Measurements from ENCODE around the gene GRIN2A.

The GRIN2A gene

DNA sequence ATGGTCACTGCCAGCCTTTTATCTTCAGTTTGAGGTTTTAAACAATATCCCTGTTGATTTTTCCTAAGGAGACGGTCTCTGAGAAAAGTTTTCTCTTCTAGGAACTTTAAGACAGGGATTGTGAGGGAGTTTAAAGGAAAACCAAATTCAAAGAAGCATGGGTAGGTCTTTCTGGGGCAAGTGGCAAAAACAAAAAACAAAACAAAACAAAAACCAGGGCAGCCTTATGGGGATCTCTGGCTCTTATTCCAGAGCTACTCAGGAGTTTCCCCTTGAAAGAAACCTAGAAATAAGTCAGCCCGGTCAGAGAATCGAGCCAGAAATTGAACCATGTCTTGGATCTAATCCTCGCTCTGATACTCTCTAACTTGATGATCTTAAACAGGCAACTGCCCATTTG lies 424.5 kb downstream of the GRIN2A start:
- DNase-seq (ENCODE audit: low read depth), result no peak

DNA sequence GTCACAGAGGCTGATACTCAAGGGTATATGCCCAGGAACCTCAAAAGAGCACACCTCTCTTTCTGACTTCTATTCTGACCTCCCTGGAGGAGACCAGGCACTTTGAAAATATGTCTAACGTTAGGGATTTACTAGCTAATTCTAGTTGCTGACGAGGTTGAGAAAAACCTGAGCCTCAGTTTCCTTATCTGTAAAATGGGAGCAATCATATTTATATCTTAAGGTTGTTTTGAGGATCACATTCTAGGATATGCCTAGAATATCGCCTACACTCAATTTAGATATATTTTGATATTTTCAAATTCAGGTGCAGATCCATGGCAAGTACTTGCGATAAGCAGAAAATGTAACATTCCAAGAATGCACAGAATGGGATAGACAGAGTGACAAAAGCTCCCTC lies 425.8 kb downstream of the GRIN2A start:
- DNase-seq (ENCODE audit: low read depth), result no peak

DNA sequence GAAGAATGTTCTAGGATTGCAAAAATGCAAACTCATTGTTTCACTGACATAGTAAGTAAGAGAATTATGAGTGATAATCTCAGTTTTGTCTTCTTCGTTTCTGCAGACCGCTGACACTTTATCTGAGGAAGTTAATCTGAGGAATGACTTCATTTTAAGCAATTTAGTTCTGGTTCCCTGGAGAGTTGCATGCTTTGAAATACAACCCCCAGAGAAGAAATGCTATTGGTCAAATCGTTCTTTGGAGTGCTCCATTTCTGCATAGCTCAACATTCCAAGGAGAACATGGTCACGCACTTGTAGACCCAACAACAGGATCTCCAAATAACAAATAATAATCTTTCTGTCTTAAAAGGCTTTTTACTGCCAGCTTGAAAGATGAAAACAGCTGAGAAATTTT lies 427.1 kb downstream of the GRIN2A start:
- DNase-seq (ENCODE audit: low read depth), result no peak

DNA sequence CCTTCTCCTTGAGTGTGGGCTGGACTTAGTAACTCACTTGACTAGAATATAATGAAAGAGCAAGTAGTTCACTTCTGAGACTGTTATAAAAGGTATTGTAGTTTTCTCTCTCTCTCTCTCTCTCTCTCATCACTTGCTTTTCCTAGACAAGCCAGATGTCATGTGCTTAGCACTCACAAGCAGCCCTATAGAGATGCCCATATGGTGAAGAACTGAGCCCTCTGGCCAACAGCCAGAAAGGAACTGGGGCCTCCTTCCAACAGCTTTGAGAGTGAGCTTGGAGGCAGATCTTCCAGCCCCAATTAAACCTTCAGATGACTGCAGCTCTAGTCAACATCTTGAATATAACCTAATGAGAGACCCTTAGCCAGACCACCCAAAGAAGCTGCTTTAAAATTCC lies 440.5 kb downstream of the GRIN2A start:
- no peak for DNase-seq (ENCODE audit: low read depth)

DNA sequence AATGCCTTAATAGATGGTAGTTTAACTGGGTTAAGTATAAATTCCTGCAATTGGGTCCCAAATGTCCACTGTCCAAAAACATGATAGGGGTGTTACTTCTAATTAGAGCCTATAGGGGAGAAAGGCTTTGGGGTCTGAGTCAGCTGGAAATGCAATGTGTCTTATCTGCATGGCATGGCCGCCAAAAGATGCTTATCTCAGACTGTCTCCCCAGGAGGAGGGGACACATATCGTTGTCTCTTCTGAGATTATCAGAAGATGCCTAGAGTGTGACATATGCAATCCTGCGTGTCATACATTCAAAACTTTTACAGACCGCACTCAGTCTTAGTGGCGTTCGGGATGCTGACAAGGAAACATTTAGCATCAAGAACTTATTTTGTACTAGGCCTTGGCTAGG lies 442.9 kb downstream of the GRIN2A start:
- no peak for DNase-seq (ENCODE audit: low read depth)

DNA sequence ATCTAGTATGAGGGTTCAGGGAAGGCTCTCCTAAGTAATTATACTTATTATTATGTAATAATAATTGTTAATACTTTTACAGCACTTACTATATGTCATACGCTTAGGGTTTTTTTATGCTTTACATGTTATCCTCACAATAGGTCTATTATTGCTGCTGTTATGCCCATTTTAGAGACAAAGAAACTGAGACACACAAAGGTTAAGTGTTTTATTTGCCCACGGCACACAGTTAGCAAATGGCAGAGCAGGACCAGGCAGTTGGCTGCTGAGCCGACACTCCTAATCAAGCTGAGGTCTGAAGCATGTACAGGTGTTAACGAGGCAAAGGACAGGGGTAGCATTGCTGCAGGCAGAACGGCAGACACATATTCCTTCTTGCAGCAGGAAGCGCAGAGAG lies 443.5 kb downstream of the GRIN2A start:
- no peak for DNase-seq (ENCODE audit: low read depth)

DNA sequence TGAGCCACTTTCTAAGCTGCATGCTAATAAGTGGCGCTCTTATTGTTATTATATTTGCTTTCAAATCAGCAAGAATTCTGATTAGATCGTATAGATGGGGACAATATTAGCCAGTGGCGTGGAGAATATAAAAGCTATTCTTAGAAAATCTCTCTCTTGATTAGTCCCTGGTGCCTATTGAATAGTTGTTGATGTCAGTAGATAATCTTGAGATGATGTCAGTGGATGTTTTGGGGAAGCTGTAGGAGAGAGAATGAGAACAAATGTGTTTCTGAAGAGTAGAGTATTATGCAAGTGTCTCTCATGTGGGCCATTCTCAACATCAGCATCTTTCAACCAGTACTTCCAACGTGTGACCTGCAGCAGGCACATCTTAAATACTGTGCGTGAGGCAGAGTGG lies 445.7 kb downstream of the GRIN2A start:
- DNase-seq (ENCODE audit: low read depth), result no peak

DNA sequence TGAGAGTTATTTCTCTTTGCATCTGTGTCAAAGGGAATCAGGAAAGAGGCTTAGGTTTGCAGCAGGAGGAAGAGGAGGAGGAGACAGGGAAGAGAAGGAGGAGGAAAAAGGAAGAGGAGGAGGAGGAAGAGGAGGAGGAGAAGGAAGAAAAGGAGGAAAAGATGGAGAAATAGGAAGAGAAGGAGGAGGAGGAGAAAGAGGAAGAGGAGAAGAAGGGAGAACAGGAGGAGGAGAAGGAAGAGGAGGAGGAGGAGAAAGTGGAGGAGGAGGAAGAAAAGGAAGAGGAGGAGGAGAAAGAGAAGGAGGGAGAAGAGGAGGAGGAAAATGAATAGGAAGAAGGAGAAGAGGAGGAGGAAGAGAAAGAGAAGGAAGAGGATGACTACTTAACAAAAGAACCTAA lies 459.1 kb downstream of the GRIN2A start:
- DNase-seq (ENCODE audit: low read depth), result no peak

DNA sequence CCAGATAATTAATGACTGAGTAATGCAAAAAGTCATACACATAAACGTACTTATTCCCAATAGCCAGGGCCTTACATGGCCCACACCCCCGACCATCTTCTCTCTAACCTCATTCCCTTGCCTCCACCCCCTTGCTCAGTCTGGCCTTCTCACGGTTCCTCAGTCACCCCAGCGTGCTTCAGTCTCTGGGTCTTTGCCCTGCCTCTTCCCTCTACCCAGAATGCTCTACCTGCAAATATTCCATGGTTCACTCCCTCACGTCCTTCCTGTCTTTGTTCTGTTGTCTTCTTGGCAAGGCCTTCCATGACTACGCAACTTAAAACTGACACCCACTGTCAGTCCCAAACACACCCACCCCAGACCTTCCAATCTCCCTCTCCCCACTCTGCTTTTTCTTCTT lies 468.3 kb downstream of the GRIN2A start:
- no peak for DNase-seq (ENCODE audit: low read depth)

DNA sequence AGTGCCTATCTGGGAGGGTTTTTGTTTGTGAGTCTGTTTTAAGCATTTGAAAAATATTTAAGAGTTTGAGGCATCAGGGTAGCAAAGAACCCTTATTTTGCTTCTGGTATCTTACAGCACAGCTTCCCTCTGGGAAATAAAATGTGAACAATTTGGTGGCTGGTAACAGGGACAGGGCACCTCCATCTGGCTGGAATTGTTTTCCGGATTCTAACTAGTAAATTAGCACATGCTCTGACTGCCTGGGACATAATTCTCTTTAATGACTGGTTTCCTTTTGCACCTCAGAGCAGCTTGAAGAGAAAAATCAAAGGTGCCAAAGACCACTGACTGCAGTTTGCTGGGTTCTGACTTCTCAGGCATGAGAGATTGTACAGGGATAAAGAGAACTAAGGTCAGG lies 469.1 kb downstream of the GRIN2A start:
- no peak for DNase-seq (ENCODE audit: low read depth)

DNA sequence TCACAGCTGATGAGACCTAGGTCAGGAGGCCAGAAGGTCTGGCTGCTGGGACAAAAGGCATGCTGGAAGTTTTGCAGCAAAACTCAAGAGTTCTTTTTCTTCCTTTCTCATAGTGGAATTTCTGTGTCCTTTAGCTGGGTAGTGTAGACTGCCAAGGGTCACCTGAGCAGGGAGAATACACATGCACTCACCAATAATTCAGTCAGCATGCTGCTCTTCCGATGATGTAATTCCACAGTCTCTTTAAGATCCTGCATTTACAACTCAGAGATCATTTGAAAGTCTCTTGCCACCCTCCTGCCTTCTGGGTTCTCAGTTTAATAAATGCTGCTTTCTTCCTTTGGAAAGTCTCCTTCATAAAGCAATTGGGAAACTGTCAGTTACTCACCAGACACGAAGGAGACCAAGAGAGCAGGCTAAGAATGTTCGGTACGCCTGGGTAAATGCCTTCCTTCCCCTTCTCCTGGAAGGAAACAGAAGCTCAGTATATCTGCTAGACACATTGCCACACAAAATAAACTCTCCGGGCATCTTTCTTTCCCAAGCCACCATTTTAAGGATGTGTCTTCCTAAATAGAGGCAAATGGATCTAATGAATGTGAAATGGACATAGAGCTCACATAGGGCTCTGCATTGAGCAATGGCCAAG lies 473.1 kb downstream of the GRIN2A start:
- DNase-seq (ENCODE audit: low read depth), result no peak

DNA sequence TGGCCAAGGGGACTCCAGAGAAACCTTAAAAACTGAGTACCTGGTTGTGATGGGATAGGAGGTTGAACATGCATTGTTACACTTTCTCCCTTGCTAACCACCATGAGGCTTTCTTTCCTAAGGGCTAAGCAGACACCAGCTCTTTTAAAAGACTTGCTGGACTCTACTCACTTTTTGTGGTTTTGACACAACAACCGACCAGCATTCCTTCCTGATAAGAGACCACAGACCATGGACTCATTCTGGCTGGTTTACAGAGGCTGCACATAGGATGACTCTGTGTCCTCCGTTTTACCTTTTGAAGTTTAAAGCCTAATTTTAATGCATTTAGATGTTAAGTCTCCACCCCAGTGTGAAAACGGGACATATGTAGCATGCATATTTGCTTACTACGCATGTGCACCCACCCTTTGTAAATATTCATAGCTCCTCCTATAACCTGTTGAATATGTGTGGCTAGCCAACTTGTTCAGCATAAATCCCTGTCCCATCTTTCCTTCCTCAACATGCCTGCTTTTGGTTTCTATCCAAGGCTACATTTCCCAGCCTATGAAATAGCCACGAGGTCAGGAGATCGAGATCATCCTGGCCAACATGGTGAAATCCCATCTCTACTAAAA lies 475.9 kb downstream of the GRIN2A start:
- peak; percentile 13 for DNase-seq (ENCODE audit: low read depth)

DNA sequence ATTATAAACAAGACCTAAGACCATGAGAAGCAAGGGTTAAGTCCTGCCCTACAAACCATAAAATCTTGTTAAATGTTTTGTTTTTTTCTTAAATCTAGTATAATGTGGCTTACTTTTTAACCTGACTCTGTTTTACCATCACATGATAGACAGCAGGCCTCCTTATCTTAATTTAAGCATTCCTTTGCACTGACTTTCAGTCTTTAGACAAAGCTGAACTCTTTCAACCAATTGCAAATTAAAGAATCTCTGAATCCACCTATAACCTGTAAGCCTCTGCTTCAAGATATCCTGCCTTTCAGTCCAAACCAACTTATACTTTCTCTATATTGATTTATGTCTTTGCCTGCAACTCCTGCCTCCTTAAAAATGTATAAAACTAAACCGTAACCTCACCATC lies 478.5 kb downstream of the GRIN2A start:
- DNase-seq (ENCODE audit: low read depth), result no peak
